PFSK-1 (cell line): ENCODE results near the gene NEDD9.

Source experiments
- POLR2AphosphoS5 ChIP-seq: IDR thresholded peaks from 2 replicates; pipeline ENCODE4 v1.6.1; 2012; ENCODE audit warnings: low read depth, mild to moderate bottlenecking, control low read depth, low read length, moderate library complexity
- SIN3A ChIP-seq: IDR thresholded peaks from 2 replicates; pipeline ENCODE4 v1.6.1; 2012; ENCODE audit warnings: mild to moderate bottlenecking, low read length, moderate library complexity, borderline replicate concordance; ENCODE audit not compliant: insufficient read depth
- TAF1 ChIP-seq: IDR thresholded peaks from 2 replicates; pipeline ENCODE4 v1.6.1; 2012; ENCODE audit warnings: low read length, control low read depth, borderline replicate concordance; ENCODE audit not compliant: insufficient read depth
- TF ChIP-seq, protein P1 (sequence below), 2 experiments: IDR thresholded peaks; 2 replicates each; pipeline versions ENCODE4 v1.6.1 to v1.8.0; 2011 to 2012; ENCODE audit warnings: low read depth in 2 of 2, low read length in 2 of 2, control low read depth in 1 of 2, inconsistent platforms in 1 of 2, mild to moderate bottlenecking in 1 of 2, moderate library complexity in 1 of 2; ENCODE audit not compliant: insufficient read depth in 1 of 2

GRCh38 chr6:11282245-11282644 lies 49.8 kb upstream of the NEDD9 start:
- TF ChIP-seq POLR2AphosphoS5 (no peak), SIN3A (no peak), TAF1 (no peak)
- TF ChIP-seq, protein P1, sequence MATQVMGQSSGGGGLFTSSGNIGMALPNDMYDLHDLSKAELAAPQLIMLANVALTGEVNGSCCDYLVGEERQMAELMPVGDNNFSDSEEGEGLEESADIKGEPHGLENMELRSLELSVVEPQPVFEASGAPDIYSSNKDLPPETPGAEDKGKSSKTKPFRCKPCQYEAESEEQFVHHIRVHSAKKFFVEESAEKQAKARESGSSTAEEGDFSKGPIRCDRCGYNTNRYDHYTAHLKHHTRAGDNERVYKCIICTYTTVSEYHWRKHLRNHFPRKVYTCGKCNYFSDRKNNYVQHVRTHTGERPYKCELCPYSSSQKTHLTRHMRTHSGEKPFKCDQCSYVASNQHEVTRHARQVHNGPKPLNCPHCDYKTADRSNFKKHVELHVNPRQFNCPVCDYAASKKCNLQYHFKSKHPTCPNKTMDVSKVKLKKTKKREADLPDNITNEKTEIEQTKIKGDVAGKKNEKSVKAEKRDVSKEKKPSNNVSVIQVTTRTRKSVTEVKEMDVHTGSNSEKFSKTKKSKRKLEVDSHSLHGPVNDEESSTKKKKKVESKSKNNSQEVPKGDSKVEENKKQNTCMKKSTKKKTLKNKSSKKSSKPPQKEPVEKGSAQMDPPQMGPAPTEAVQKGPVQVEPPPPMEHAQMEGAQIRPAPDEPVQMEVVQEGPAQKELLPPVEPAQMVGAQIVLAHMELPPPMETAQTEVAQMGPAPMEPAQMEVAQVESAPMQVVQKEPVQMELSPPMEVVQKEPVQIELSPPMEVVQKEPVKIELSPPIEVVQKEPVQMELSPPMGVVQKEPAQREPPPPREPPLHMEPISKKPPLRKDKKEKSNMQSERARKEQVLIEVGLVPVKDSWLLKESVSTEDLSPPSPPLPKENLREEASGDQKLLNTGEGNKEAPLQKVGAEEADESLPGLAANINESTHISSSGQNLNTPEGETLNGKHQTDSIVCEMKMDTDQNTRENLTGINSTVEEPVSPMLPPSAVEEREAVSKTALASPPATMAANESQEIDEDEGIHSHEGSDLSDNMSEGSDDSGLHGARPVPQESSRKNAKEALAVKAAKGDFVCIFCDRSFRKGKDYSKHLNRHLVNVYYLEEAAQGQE (IDR thresholded peaks at IDR 0.05; ENCODE audit: insufficient read depth in 1 of 2, low read depth in 2 of 2, low read length in 2 of 2): no peak
